Measurements from ENCODE around the gene C3orf33. TPM values are rescaled to one million over a fixed set of nuclear protein-coding genes. Genes with fewer than 3 reads are reported as not detected.

Gene C3orf33, protein sequence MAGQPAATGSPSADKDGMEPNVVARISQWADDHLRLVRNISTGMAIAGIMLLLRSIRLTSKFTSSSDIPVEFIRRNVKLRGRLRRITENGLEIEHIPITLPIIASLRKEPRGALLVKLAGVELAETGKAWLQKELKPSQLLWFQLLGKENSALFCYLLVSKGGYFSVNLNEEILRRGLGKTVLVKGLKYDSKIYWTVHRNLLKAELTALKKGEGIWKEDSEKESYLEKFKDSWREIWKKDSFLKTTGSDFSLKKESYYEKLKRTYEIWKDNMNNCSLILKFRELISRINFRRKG
- total RNA-seq (2022) (6.6 and 9.5 TPM in 2 replicates), Bru-seq, nascent RNA (percentile 55 among the genes with signal in this experiment), BruChase-seq, experiment 1, labeled RNA remaining after a 6-hour chase (percentile 80 among the genes with signal in this experiment), BruChase-seq, experiment 2, labeled RNA remaining after a 2-hour chase (percentile 87 among the genes with signal in this experiment)
- long read RNA-seq, transcript C3orf33-201 (5 exons, 1,884 nt): major isoform, 21 of 22 reads
- long read RNA-seq, partial matches to known transcripts: 0 of 22 reads
- long read RNA-seq, other reads (novel, unspliced or antisense): 1 of 22 reads

- DNase-seq: peak; percentile 93
- H3K36me3 Mint-ChIP-seq (ENCODE audit: insufficient read depth, unreplicated experiment): peaks cover 15% of the 10 kb centered on the region
- TF ChIP-seq CTCF (IDR thresholded peaks at IDR 0.05; ENCODE audit: unreplicated experiment): peak; percentile 99
Observed at GRCh38 chr3:155805802-155806618, at the start of gene C3orf33. Gene C3orf33 (minus strand): TSS chr3:155806278. CDS start chr3:155806252, 26 bp downstream.

DNA sequence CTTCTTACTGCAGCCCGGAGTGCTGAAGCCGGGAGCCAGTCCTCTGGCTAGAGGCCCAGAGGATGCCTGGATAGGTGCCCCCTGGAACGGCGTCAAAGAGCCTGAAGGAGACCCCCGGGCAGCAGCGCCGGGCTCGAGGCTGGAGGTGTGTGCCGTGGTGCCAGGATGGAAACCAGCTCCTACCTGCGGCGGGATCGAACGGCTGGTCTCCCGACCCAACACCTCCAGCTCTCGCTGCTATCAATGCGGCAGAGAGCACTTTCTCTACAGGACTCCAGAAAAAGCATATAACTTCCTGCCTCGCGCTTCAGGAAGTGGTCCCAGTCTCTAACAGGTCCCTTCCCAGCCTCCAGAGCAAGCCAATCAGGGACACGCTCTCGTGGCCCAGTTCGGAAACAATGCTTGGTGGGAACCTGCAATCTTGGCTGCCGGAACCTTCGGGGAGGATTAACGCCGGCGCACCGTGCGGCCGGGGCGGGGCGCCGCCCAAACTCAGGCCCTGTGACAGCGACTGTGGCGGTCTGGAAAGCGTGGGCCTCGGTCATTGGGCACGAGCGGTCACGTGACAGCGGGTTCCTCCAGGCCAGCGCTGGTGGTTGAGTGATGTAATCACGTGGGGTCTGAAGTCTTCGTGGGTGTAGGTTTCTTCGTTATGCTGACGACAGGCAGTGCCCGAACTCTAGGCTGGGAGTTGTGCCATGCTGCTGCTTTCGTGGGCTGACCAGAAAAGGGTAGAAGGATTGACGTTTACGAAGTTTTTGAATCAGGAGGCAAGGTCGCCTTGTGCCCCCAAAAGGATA is 48.3 kb upstream of the C3orf33 start, which contains the start of gene SLC33A1:
SLC33A1 (minus strand) TSS at position 287 of the 800 bp plus-strand sequence. CDS start 430 bp downstream, outside the sequence.
- TF ChIP-seq CTCF (IDR thresholded peaks at IDR 0.05; ENCODE audit: unreplicated experiment): no peak
- Mint-ChIP-seq H3K27me3 (ENCODE audit: unreplicated experiment) (no peaks in the 10 kb centered on the region), H3K4me3 (ENCODE audit: low read depth, unreplicated experiment) (peak within 1 kb of the TSS; percentile 99), H3K27ac (ENCODE audit: unreplicated experiment) (peak within 1 kb of the TSS; percentile 99), H3K4me1 (ENCODE audit: low read depth, unreplicated experiment) (peaks cover 16% of the 10 kb centered on the region), H3K9me3 (ENCODE audit: low read depth, unreplicated experiment) (no peaks in the 10 kb centered on the region), H3K36me3 (ENCODE audit: insufficient read depth, unreplicated experiment) (peaks cover 55% of the 10 kb centered on the region)
- BruUV-seq (replicated peaks): no TSS peak
- intact Hi-C loops (cut with micrococcal nuclease; ENCODE audit: unreplicated experiment): loop anchor here (1.0 to 10.0 kb wide), 3 partner anchors 15 to 470 kb away; no protein-coding TSS in a partner anchor
- DNase-seq: peak; percentile 100
- CTCF ChIA-PET: interaction anchor here (0.8 to 3.5 kb wide), 5 partner anchors 12 to 116 kb away, joined by 3 to 23 read pairs (median 5); partner anchors contain the start of genes C3orf33 and GMPS

More at GRCh38 chr3:155805802-155806618, at the start of gene C3orf33:
- peak within 1 kb of the TSS; percentile 78 for H3K27ac Mint-ChIP-seq (ENCODE audit: unreplicated experiment)
- peak within 1 kb of the TSS; percentile 93 for H3K4me3 Mint-ChIP-seq (ENCODE audit: low read depth, unreplicated experiment)
- CTCF ChIA-PET: interaction anchor here (0.5 to 2.5 kb wide), 31 partner anchors 9 to 642 kb away, joined by 3 to 23 read pairs (median 4); partner anchors contain the start of genes GMPS, PLCH1 and SLC33A1
- H3K9me3 Mint-ChIP-seq (ENCODE audit: low read depth, unreplicated experiment): no peaks in the 10 kb centered on the region
- intact Hi-C loops (cut with micrococcal nuclease; ENCODE audit: unreplicated experiment): no loop called here
- peaks cover 7% of the 10 kb centered on the region for H3K27me3 Mint-ChIP-seq (ENCODE audit: unreplicated experiment)
- no TSS peak for BruUV-seq (replicated peaks)
- H3K4me1 Mint-ChIP-seq (ENCODE audit: low read depth, unreplicated experiment): peaks cover 14% of the 10 kb centered on the region

- H3K9me3 Mint-ChIP-seq (ENCODE audit: low read depth, unreplicated experiment): no peaks in the 10 kb centered on the region
- H3K36me3 Mint-ChIP-seq (ENCODE audit: insufficient read depth, unreplicated experiment): peaks cover 55% of the 10 kb centered on the region
- peak; percentile 45 for DNase-seq
- TF ChIP-seq CTCF (IDR thresholded peaks at IDR 0.05; ENCODE audit: unreplicated experiment): no peak
- peak overlapping the region; percentile 99 for H3K27ac Mint-ChIP-seq (ENCODE audit: unreplicated experiment)
- intact Hi-C loops (cut with micrococcal nuclease; ENCODE audit: unreplicated experiment): loop anchor here (1.0 to 10.0 kb wide), 4 partner anchors 16 to 469 kb away; no protein-coding TSS in a partner anchor
- CTCF ChIA-PET: interaction anchor here (0.7 to 3.5 kb wide), 6 partner anchors 12 to 116 kb away, joined by 3 to 23 read pairs (median 4); partner anchors contain the start of genes C3orf33 and GMPS
- peaks cover 16% of the 10 kb centered on the region for H3K4me1 Mint-ChIP-seq (ENCODE audit: low read depth, unreplicated experiment)
- no TSS peak for BruUV-seq (replicated peaks)
- peak overlapping the region; percentile 99 for H3K4me3 Mint-ChIP-seq (ENCODE audit: low read depth, unreplicated experiment)
- H3K27me3 Mint-ChIP-seq (ENCODE audit: unreplicated experiment): no peaks in the 10 kb centered on the region
Observed at GRCh38 chr3:155853214-155854140, 47.4 kb upstream of the C3orf33 start.

All from Calu3 (cell line).